H1 (cell line): ENCODE results near the gene MED31. TPM values are rescaled to one million over a fixed set of nuclear protein-coding genes. Genes with fewer than 3 reads are reported as not detected.

Experiments used
- CTCF ChIA-PET: fragments of 300-600 bp; sonication (Branson Sonifier 250); formaldehyde crosslinking; loops from one replicate; lab custom pipeline; 2021; ENCODE audit not compliant: partially characterized antibody; lab: Charles Lee
- POLR2A ChIA-PET: fragments of 300-600 bp; sonication (Branson Sonifier 250); formaldehyde crosslinking; loops from one replicate; lab custom pipeline; 2021; ENCODE audit warnings: inconsistent platforms; ENCODE audit not compliant: partially characterized antibody; lab: Charles Lee
- DNase-seq, 2 experiments: peaks; one replicate each; pipeline versions ENCODE4 v3.0.0 to v3.0.0-alpha.2; 2010 to 2022; ENCODE audit warnings: low spot score in 2 of 2, low read depth in 1 of 2, mixed read lengths in 1 of 2
- FAIRE-seq: peaks from 2 replicates; lab custom pipeline; 2011; peaks lifted over from hg19 to GRCh38; lab: Jason Lieb, UNC
- H2AFZ ChIP-seq: 2 replicates; pipeline ENCODE4 v1.8.1; 2012; ENCODE audit warnings: low read length, inconsistent platforms
- H2AK5ac ChIP-seq: 2 replicates; pipeline ENCODE4 v1.6.1; 2013; ENCODE audit warnings: low read depth, low read length
- H2BK120ac ChIP-seq: replicated peaks from 2 replicates; pipeline ENCODE3; 2013; ENCODE audit warnings: low read depth, low read length, inconsistent platforms
- H2BK12ac ChIP-seq: 2 replicates; pipeline ENCODE4 v1.6.1; 2013; ENCODE audit warnings: low read depth, low read length
- H2BK15ac ChIP-seq: 2 replicates; pipeline ENCODE4 v1.6.1; 2013; ENCODE audit warnings: low read length
- H2BK20ac ChIP-seq: 2 replicates; pipeline ENCODE4 v1.6.1; 2013; ENCODE audit warnings: low read length
- H2BK5ac ChIP-seq: 2 replicates; pipeline ENCODE4 v1.6.1; 2013; ENCODE audit warnings: low read depth, low read length
- H3K14ac ChIP-seq: 2 replicates; pipeline ENCODE4 v1.6.1; 2013; ENCODE audit warnings: inconsistent platforms; ENCODE audit not compliant: insufficient read length
- H3K18ac ChIP-seq: 2 replicates; pipeline ENCODE4 v1.6.1; 2013; ENCODE audit warnings: low read length; ENCODE audit errors: extremely low read depth
- H3K23ac ChIP-seq: 2 replicates; pipeline ENCODE4 v1.6.1; 2013; ENCODE audit warnings: inconsistent platforms; ENCODE audit not compliant: insufficient read length
- H3K23me2 ChIP-seq: 2 replicates; pipeline ENCODE4 v1.6.1; 2013; ENCODE audit warnings: low read depth, low read length
- H3K27ac ChIP-seq: 2 replicates; pipeline ENCODE4 v1.6.1; 2011; ENCODE audit warnings: low read depth, low read length, inconsistent platforms
- H3K27me3 ChIP-seq, 4 experiments: replicated peaks in 1 of 4; 1 replicate in 1 of 4; 2 replicates in 3 of 4; pipeline versions ENCODE4 v1.6.1 to v1.8.1; 2011 to 2013; ENCODE audit warnings: low read length in 3 of 4, mild to moderate bottlenecking in 3 of 4, inconsistent platforms in 2 of 4, mixed read lengths in 2 of 4, moderate library complexity in 1 of 4; ENCODE audit not compliant: control insufficient read depth in 3 of 4, insufficient read depth in 3 of 4; ENCODE audit errors: extremely low read depth in 1 of 4
- H3K36me3 ChIP-seq, 4 experiments: 2 replicates each; pipeline versions ENCODE4 v1.6.1 to v1.8.1; 2011 to 2013; ENCODE audit warnings: mild to moderate bottlenecking in 4 of 4, low read length in 3 of 4, moderate library complexity in 2 of 4, control low read depth in 1 of 4, inconsistent platforms in 1 of 4; ENCODE audit not compliant: insufficient read depth in 4 of 4, control insufficient read depth in 2 of 4
- H3K4ac ChIP-seq: replicated peaks from 2 replicates; pipeline ENCODE3; 2013; ENCODE audit warnings: low read length, low read depth, mixed read lengths, inconsistent platforms; ENCODE audit not compliant: insufficient read length
- H3K4me1 ChIP-seq, 4 experiments: replicated peaks in 1 of 4; 1 replicate in 1 of 4; 2 replicates in 3 of 4; pipeline versions ENCODE4 v1.6.1 to v1.8.1; 2011 to 2013; ENCODE audit warnings: low read length in 3 of 4, inconsistent platforms in 2 of 4, mixed read lengths in 1 of 4; ENCODE audit not compliant: insufficient read depth in 4 of 4, control insufficient read depth in 3 of 4
- H3K4me2 ChIP-seq, 2 experiments: 2 replicates each; pipeline versions ENCODE4 v1.6.1 to v1.8.1; 2011 to 2013; ENCODE audit warnings: low read depth in 2 of 2, low read length in 2 of 2, control low read depth in 1 of 2, inconsistent platforms in 1 of 2, mild to moderate bottlenecking in 1 of 2; ENCODE audit not compliant: insufficient read depth in 1 of 2
- H3K4me3 ChIP-seq, 4 experiments: fragments of 200-600, 300-600 bp in 1 of 4; sonication (generic), shearing (Covaris generic), sonication (Bioruptor Twin) in 1 of 4; 2 replicates each; pipeline versions ENCODE4 v1.5.1 to v1.8.1; 2011 to 2016; ENCODE audit warnings: low read length in 4 of 4, low read depth in 3 of 4, control low read depth in 2 of 4, inconsistent platforms in 2 of 4, mild to moderate bottlenecking in 2 of 4, mixed read lengths in 1 of 4, moderate library complexity in 1 of 4; ENCODE audit not compliant: insufficient read depth in 2 of 4; ENCODE audit errors: extremely low read depth in 1 of 4
- H3K56ac ChIP-seq: replicated peaks from 2 replicates; pipeline ENCODE3; 2013; ENCODE audit warnings: low read depth, mild to moderate bottlenecking, mixed read lengths, low read length, inconsistent platforms; ENCODE audit not compliant: insufficient read length
- H3K79me1 ChIP-seq: 2 replicates; pipeline ENCODE4 v1.6.1; 2013; ENCODE audit warnings: low read depth, low read length, control low read depth
- H3K79me2 ChIP-seq, 2 experiments: 2 replicates each; pipeline versions ENCODE4 v1.6.1 to v1.8.1; 2012 to 2013; ENCODE audit warnings: low read length in 2 of 2, mild to moderate bottlenecking in 2 of 2, inconsistent platforms in 1 of 2; ENCODE audit not compliant: insufficient read depth in 2 of 2, control insufficient read depth in 1 of 2
- H3K9ac ChIP-seq, 4 experiments: replicated peaks in 1 of 4; 1 replicate in 1 of 4; 2 replicates in 3 of 4; pipeline versions ENCODE4 v1.6.1 to v1.8.1; 2011 to 2013; ENCODE audit warnings: low read depth in 3 of 4, low read length in 3 of 4, control low read depth in 2 of 4, mild to moderate bottlenecking in 2 of 4, moderate library complexity in 2 of 4, inconsistent platforms in 1 of 4; ENCODE audit errors: extremely low read depth in 1 of 4
- H3K9me3 ChIP-seq, 2 experiments: 2 replicates each; pipeline versions ENCODE4 v1.6.1 to v1.8.1; 2012 to 2013; ENCODE audit warnings: mild to moderate bottlenecking in 2 of 2, moderate library complexity in 2 of 2, control low read depth in 1 of 2, inconsistent platforms in 1 of 2, low read depth in 1 of 2, low read length in 1 of 2, mixed read lengths in 1 of 2; ENCODE audit not compliant: insufficient read depth in 2 of 2
- H4K20me1 ChIP-seq, 2 experiments: replicated peaks in 1 of 2; 2 replicates each; pipeline versions ENCODE3 to v1.8.1; 2011 to 2013; ENCODE audit warnings: inconsistent platforms in 2 of 2, low read length in 2 of 2, mild to moderate bottlenecking in 1 of 2; ENCODE audit not compliant: insufficient read depth in 2 of 2, control insufficient read depth in 1 of 2
- H4K5ac ChIP-seq: 2 replicates; pipeline ENCODE4 v1.6.1; 2013; ENCODE audit warnings: low read length, low read depth, mixed read lengths, inconsistent platforms; ENCODE audit not compliant: insufficient read length
- H4K8ac ChIP-seq: 2 replicates; pipeline ENCODE4 v1.8.0; 2013; ENCODE audit warnings: mild to moderate bottlenecking, moderate library complexity, low read length, inconsistent platforms; ENCODE audit not compliant: insufficient read depth; ENCODE audit errors: extremely low read depth
- H4K91ac ChIP-seq: replicated peaks from 2 replicates; pipeline ENCODE3; 2013; ENCODE audit warnings: low read length, mixed read lengths, inconsistent platforms; ENCODE audit not compliant: insufficient read length
- PHF8 ChIP-seq: fragments of 200-600 bp; sonication (generic); conservative IDR thresholded peaks from 2 replicates; pipeline ENCODE4 v1.7.1; 2012; ENCODE audit warnings: low read depth, mild to moderate bottlenecking, inconsistent platforms, low read length, moderate library complexity
- WGBS, 2 experiments: shearing (Covaris generic) in 1 of 2; methylation state at CpG; one replicate each; pipeline versions ENCODE4 v1.1.6 to v1.1.7; 2013 to 2015; ENCODE audit warnings: low lambda C conversion rate in 2 of 2, mixed read lengths in 2 of 2, inconsistent platforms in 1 of 2, low coverage in 1 of 2, missing lambda C conversion rate in 1 of 2; ENCODE audit not compliant: insufficient replicate concordance in 2 of 2, insufficient coverage in 1 of 2, insufficient read length in 1 of 2; ENCODE audit errors: extremely low coverage in 1 of 2, missing lambda C conversion rate in 1 of 2; 5-methylcytosine and 5-hydroxymethylcytosine counted together
- polyA plus RNA-seq, 7 experiments: library from polyadenylated mRNA; depleted of rRNA in 3 of 7; stranded (reverse) in 5 of 7; unstranded in 2 of 7; fragments of >200 nt in 5 of 7; fragments of 200-250 nt in 2 of 7; gene quantifications; 1 replicate in 5 of 7; 2 replicates in 1 of 7; 4 replicates in 1 of 7; pipeline versions ENCODE4 v1.2.1 to v1.2.3, GENCODE V29; 2011 to 2013; ENCODE audit warnings: missing spikeins in 2 of 7, mixed read lengths in 2 of 7
- total RNA-seq: library from RNA; stranded (reverse); fragmentation: NEBNext Ultra II Directional; extraction: Animal tissue kit (Norgen Biotek cat#: 25700); gene quantifications from 2 replicates; pipeline ENCODE4 v1.2.1, GENCODE V29; 2021
- TF ChIP-seq, protein P1 (sequence below): IDR thresholded peaks from 2 replicates; pipeline ENCODE4 v1.6.1; 2012; ENCODE audit warnings: inconsistent platforms

MED31 gene
- total and polyA plus RNA-seq, 2 of the 8 experiments (the other 6 are each of a cell fraction or from before 2014, with no cell fraction given) = 4.6 to 12.3 TPM

DNA sequence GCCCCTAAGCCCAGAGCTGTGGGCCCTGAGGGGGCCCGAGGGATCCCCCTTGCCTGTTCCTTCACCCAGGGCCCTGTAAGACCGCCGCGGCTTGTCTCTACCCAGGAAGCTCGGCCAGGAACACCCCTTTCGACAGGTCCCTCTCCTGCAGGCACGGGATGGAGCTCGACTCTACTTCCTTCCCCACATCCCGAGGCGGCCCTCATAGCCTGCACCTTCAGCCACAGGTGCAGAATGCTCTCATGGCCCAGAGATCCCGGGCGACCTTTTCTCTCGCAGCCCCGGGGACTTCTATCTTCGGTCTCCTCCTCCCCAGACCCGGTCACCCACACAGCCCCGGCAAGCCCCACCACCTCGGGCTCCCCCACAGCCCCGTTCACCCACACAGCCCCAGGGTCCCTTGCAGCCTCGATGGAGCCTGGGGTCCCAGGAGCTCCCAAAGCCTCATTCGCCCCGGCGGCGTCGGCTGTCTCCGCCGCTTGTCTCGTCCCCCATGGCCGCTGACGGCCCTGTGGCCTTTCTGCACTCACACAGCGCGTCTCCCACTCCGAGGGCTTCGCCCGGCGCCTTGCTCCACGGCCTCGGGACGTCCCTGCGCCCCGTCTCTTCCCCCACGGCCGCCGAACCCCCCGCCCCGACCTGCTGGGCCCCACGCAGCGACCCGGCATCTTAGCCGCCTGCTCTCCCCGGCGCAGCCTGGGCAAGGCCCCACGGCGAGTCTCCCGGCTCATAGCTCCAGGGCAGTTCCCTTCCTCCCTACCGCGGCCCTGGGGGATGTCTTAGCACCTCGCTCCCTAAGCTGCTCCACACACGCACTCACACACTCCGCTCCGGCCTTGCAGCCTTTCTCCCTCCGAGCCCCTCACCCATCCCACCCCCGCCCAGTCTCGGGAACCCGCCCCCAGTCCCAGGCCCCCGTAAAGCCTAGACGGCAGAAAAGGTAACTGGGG, 11.5 kb downstream of the MED31 start:
- Histone ChIP-seq H2AK5ac (no peak overlapping the region), H4K5ac (no peak overlapping the region), H3K56ac (no peak overlapping the region), H3K79me1 (0 out of 2 replicates have a peak, but pooled peaks cover 4% of the 10 kb centered on the region), H3K27ac (peak overlapping the region; percentile 95; the same call in 1 of the 2 replicates), H2BK20ac (no peak overlapping the region), H4K8ac (no peak overlapping the region), H3K79me2 (peaks cover 0 to 32% of the 10 kb centered on the region in 2 experiments; a peak in 2 of 4 replicates), H3K9me3 (no peaks in the 10 kb centered on the region), H3K23ac (no peak overlapping the region), H3K36me3 (peaks cover 0 to 25% (median 9%) of the 10 kb centered on the region in 4 experiments; a peak in 5 of 8 replicates), H3K4me3 (peak overlapping the region; percentile 87 to 98 (median 92)), H2BK5ac (no peak overlapping the region), H3K18ac (no peak overlapping the region), H3K4me2 (peak overlapping the region; percentile 77 to 98), H3K23me2 (peaks cover 10% of the 10 kb centered on the region), H3K4me1 (peaks cover 0 to 10% (median 2%) of the 10 kb centered on the region in 4 experiments; a peak in 4 of 7 replicates), H3K4ac (no peak overlapping the region), H3K9ac (peak overlapping the region in 3 of 4 experiments; percentile 79 to 86 (median 86); a peak in 5 of 7 replicates), H2BK15ac (no peak overlapping the region), H2AFZ (no peak overlapping the region), H2BK12ac (no peak overlapping the region), H4K20me1 (peaks cover 0 to 10% of the 10 kb centered on the region in 2 experiments), H2BK120ac (no peak overlapping the region), H3K27me3 (no peaks in the 10 kb centered on the region), H4K91ac (no peak overlapping the region), H3K14ac (no peak overlapping the region)
- TF ChIP-seq, protein P1, sequence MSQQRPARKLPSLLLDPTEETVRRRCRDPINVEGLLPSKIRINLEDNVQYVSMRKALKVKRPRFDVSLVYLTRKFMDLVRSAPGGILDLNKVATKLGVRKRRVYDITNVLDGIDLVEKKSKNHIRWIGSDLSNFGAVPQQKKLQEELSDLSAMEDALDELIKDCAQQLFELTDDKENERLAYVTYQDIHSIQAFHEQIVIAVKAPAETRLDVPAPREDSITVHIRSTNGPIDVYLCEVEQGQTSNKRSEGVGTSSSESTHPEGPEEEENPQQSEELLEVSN = no peak
- TF ChIP-seq PHF8 = 0 out of 2 replicates have a peak, but pooled peaks have one; percentile 4
- ChIA-PET CTCF (interaction anchor here (1.0 to 1.2 kb wide), 2 partner anchors 9 to 168 kb away, joined by 3 to 4 read pairs; no protein-coding TSS in a partner anchor), POLR2A (interaction anchor here (0.9 to 2.5 kb wide), 8 partner anchors 11 to 195 kb away, joined by 3 to 11 read pairs (median 3); partner anchors contain the start of genes C17orf100, MED31 and PIMREG)
- DNase-seq (no peak), FAIRE-seq (no peak)
- 6% methylated on average over 33 of the region's 67 CpGs; no CpG with 5 or more reads in 1 of the 2 experiments for WGBS, 2 experiments
